H1 (cell line): Measurements from ENCODE around the gene SLC30A9. TPM values are rescaled to one million over a fixed set of nuclear protein-coding genes. Genes with fewer than 3 reads are reported as not detected.

Source experiments
- CTCF ChIA-PET: fragments of 300-600 bp; sonication (Branson Sonifier 250); formaldehyde crosslinking; loops from one replicate; lab custom pipeline; 2021; ENCODE audit not compliant: partially characterized antibody; lab: Charles Lee
- POLR2A ChIA-PET: fragments of 300-600 bp; sonication (Branson Sonifier 250); formaldehyde crosslinking; loops from one replicate; lab custom pipeline; 2021; ENCODE audit warnings: inconsistent platforms; ENCODE audit not compliant: partially characterized antibody; lab: Charles Lee
- DNase-seq, 2 experiments: peaks; one replicate each; pipeline versions ENCODE4 v3.0.0 to v3.0.0-alpha.2; 2010 to 2022; ENCODE audit warnings: low spot score in 2 of 2, low read depth in 1 of 2, mixed read lengths in 1 of 2
- FAIRE-seq: peaks from 2 replicates; lab custom pipeline; 2011; peaks lifted over from hg19 to GRCh38; lab: Jason Lieb, UNC
- H2AFZ ChIP-seq: 2 replicates; pipeline ENCODE4 v1.8.1; 2012; ENCODE audit warnings: low read length, inconsistent platforms
- H2AK5ac ChIP-seq: 2 replicates; pipeline ENCODE4 v1.6.1; 2013; ENCODE audit warnings: low read depth, low read length
- H2BK120ac ChIP-seq: replicated peaks from 2 replicates; pipeline ENCODE3; 2013; ENCODE audit warnings: low read depth, low read length, inconsistent platforms
- H2BK12ac ChIP-seq: 2 replicates; pipeline ENCODE4 v1.6.1; 2013; ENCODE audit warnings: low read depth, low read length
- H2BK15ac ChIP-seq: 2 replicates; pipeline ENCODE4 v1.6.1; 2013; ENCODE audit warnings: low read length
- H2BK20ac ChIP-seq: 2 replicates; pipeline ENCODE4 v1.6.1; 2013; ENCODE audit warnings: low read length
- H2BK5ac ChIP-seq: 2 replicates; pipeline ENCODE4 v1.6.1; 2013; ENCODE audit warnings: low read depth, low read length
- H3K14ac ChIP-seq: 2 replicates; pipeline ENCODE4 v1.6.1; 2013; ENCODE audit warnings: inconsistent platforms; ENCODE audit not compliant: insufficient read length
- H3K18ac ChIP-seq: 2 replicates; pipeline ENCODE4 v1.6.1; 2013; ENCODE audit warnings: low read length; ENCODE audit errors: extremely low read depth
- H3K23ac ChIP-seq: 2 replicates; pipeline ENCODE4 v1.6.1; 2013; ENCODE audit warnings: inconsistent platforms; ENCODE audit not compliant: insufficient read length
- H3K23me2 ChIP-seq: 2 replicates; pipeline ENCODE4 v1.6.1; 2013; ENCODE audit warnings: low read depth, low read length
- H3K27ac ChIP-seq: 2 replicates; pipeline ENCODE4 v1.6.1; 2011; ENCODE audit warnings: low read depth, low read length, inconsistent platforms
- H3K27me3 ChIP-seq, 4 experiments: replicated peaks in 1 of 4; 1 replicate in 1 of 4; 2 replicates in 3 of 4; pipeline versions ENCODE4 v1.6.1 to v1.8.1; 2011 to 2013; ENCODE audit warnings: low read length in 3 of 4, mild to moderate bottlenecking in 3 of 4, inconsistent platforms in 2 of 4, mixed read lengths in 2 of 4, moderate library complexity in 1 of 4; ENCODE audit not compliant: control insufficient read depth in 3 of 4, insufficient read depth in 3 of 4; ENCODE audit errors: extremely low read depth in 1 of 4
- H3K36me3 ChIP-seq, 4 experiments: 2 replicates each; pipeline versions ENCODE4 v1.6.1 to v1.8.1; 2011 to 2013; ENCODE audit warnings: mild to moderate bottlenecking in 4 of 4, low read length in 3 of 4, moderate library complexity in 2 of 4, control low read depth in 1 of 4, inconsistent platforms in 1 of 4; ENCODE audit not compliant: insufficient read depth in 4 of 4, control insufficient read depth in 2 of 4
- H3K4ac ChIP-seq: replicated peaks from 2 replicates; pipeline ENCODE3; 2013; ENCODE audit warnings: low read length, low read depth, mixed read lengths, inconsistent platforms; ENCODE audit not compliant: insufficient read length
- H3K4me1 ChIP-seq, 4 experiments: replicated peaks in 1 of 4; 1 replicate in 1 of 4; 2 replicates in 3 of 4; pipeline versions ENCODE4 v1.6.1 to v1.8.1; 2011 to 2013; ENCODE audit warnings: low read length in 3 of 4, inconsistent platforms in 2 of 4, mixed read lengths in 1 of 4; ENCODE audit not compliant: insufficient read depth in 4 of 4, control insufficient read depth in 3 of 4
- H3K4me2 ChIP-seq, 2 experiments: 2 replicates each; pipeline versions ENCODE4 v1.6.1 to v1.8.1; 2011 to 2013; ENCODE audit warnings: low read depth in 2 of 2, low read length in 2 of 2, control low read depth in 1 of 2, inconsistent platforms in 1 of 2, mild to moderate bottlenecking in 1 of 2; ENCODE audit not compliant: insufficient read depth in 1 of 2
- H3K4me3 ChIP-seq, 4 experiments: fragments of 200-600, 300-600 bp in 1 of 4; sonication (generic), shearing (Covaris generic), sonication (Bioruptor Twin) in 1 of 4; 2 replicates each; pipeline versions ENCODE4 v1.5.1 to v1.8.1; 2011 to 2016; ENCODE audit warnings: low read length in 4 of 4, low read depth in 3 of 4, control low read depth in 2 of 4, inconsistent platforms in 2 of 4, mild to moderate bottlenecking in 2 of 4, mixed read lengths in 1 of 4, moderate library complexity in 1 of 4; ENCODE audit not compliant: insufficient read depth in 2 of 4; ENCODE audit errors: extremely low read depth in 1 of 4
- H3K56ac ChIP-seq: replicated peaks from 2 replicates; pipeline ENCODE3; 2013; ENCODE audit warnings: low read depth, mild to moderate bottlenecking, mixed read lengths, low read length, inconsistent platforms; ENCODE audit not compliant: insufficient read length
- H3K79me1 ChIP-seq: 2 replicates; pipeline ENCODE4 v1.6.1; 2013; ENCODE audit warnings: low read depth, low read length, control low read depth
- H3K79me2 ChIP-seq, 2 experiments: 2 replicates each; pipeline versions ENCODE4 v1.6.1 to v1.8.1; 2012 to 2013; ENCODE audit warnings: low read length in 2 of 2, mild to moderate bottlenecking in 2 of 2, inconsistent platforms in 1 of 2; ENCODE audit not compliant: insufficient read depth in 2 of 2, control insufficient read depth in 1 of 2
- H3K9ac ChIP-seq, 4 experiments: replicated peaks in 1 of 4; 1 replicate in 1 of 4; 2 replicates in 3 of 4; pipeline versions ENCODE4 v1.6.1 to v1.8.1; 2011 to 2013; ENCODE audit warnings: low read depth in 3 of 4, low read length in 3 of 4, control low read depth in 2 of 4, mild to moderate bottlenecking in 2 of 4, moderate library complexity in 2 of 4, inconsistent platforms in 1 of 4; ENCODE audit errors: extremely low read depth in 1 of 4
- H3K9me3 ChIP-seq, 2 experiments: 2 replicates each; pipeline versions ENCODE4 v1.6.1 to v1.8.1; 2012 to 2013; ENCODE audit warnings: mild to moderate bottlenecking in 2 of 2, moderate library complexity in 2 of 2, control low read depth in 1 of 2, inconsistent platforms in 1 of 2, low read depth in 1 of 2, low read length in 1 of 2, mixed read lengths in 1 of 2; ENCODE audit not compliant: insufficient read depth in 2 of 2
- H4K20me1 ChIP-seq, 2 experiments: replicated peaks in 1 of 2; 2 replicates each; pipeline versions ENCODE3 to v1.8.1; 2011 to 2013; ENCODE audit warnings: inconsistent platforms in 2 of 2, low read length in 2 of 2, mild to moderate bottlenecking in 1 of 2; ENCODE audit not compliant: insufficient read depth in 2 of 2, control insufficient read depth in 1 of 2
- H4K5ac ChIP-seq: 2 replicates; pipeline ENCODE4 v1.6.1; 2013; ENCODE audit warnings: low read length, low read depth, mixed read lengths, inconsistent platforms; ENCODE audit not compliant: insufficient read length
- H4K8ac ChIP-seq: 2 replicates; pipeline ENCODE4 v1.8.0; 2013; ENCODE audit warnings: mild to moderate bottlenecking, moderate library complexity, low read length, inconsistent platforms; ENCODE audit not compliant: insufficient read depth; ENCODE audit errors: extremely low read depth
- H4K91ac ChIP-seq: replicated peaks from 2 replicates; pipeline ENCODE3; 2013; ENCODE audit warnings: low read length, mixed read lengths, inconsistent platforms; ENCODE audit not compliant: insufficient read length
- E2F6 ChIP-seq: IDR thresholded peaks from 2 replicates; pipeline ENCODE4 v1.6.1; 2012; ENCODE audit warnings: inconsistent platforms
- JUND ChIP-seq: IDR thresholded peaks from 2 replicates; pipeline ENCODE4 v1.6.1; 2011; ENCODE audit warnings: mild to moderate bottlenecking, improper control_type of control experiment, low read length
- MAX ChIP-seq: IDR thresholded peaks from 2 replicates; pipeline ENCODE4 v1.6.1; 2012; ENCODE audit warnings: inconsistent platforms
- NRF1 ChIP-seq: IDR thresholded peaks from 2 replicates; pipeline ENCODE4 v1.6.1; 2011; ENCODE audit warnings: mild to moderate bottlenecking, low read depth, low read length, improper control_type of control experiment
- RXRA ChIP-seq: IDR thresholded peaks from 2 replicates; pipeline ENCODE4 v1.6.1; 2011; ENCODE audit warnings: low read depth, mild to moderate bottlenecking, low read length, moderate library complexity; ENCODE audit not compliant: insufficient read depth
- SAP30 ChIP-seq: fragments of 300-600 bp; sonication (generic); IDR thresholded peaks from 2 replicates; pipeline ENCODE4 v1.7.1; 2012; ENCODE audit warnings: low read length, moderate library complexity, mild to moderate bottlenecking, inconsistent platforms; ENCODE audit not compliant: insufficient read depth, insufficient replicate concordance
- SIN3A ChIP-seq, 2 experiments: IDR thresholded peaks in 1 of 2; conservative IDR thresholded peaks in 1 of 2; 2 replicates each; pipeline ENCODE4 v1.6.1; 2011 to 2012; ENCODE audit warnings: low read length in 2 of 2, improper control_type of control experiment in 1 of 2, low read depth in 1 of 2, mild to moderate bottlenecking in 1 of 2
- SP1 ChIP-seq: IDR thresholded peaks from 2 replicates; pipeline ENCODE4 v1.6.1; 2011; ENCODE audit warnings: low read depth, low read length
- SRF ChIP-seq: IDR thresholded peaks from 2 replicates; pipeline ENCODE4 v1.6.1; 2011; ENCODE audit warnings: mild to moderate bottlenecking, low read depth, low read length, moderate library complexity
- WGBS, 2 experiments: shearing (Covaris generic) in 1 of 2; methylation state at CpG; one replicate each; pipeline versions ENCODE4 v1.1.6 to v1.1.7; 2013 to 2015; ENCODE audit warnings: low lambda C conversion rate in 2 of 2, mixed read lengths in 2 of 2, inconsistent platforms in 1 of 2, low coverage in 1 of 2, missing lambda C conversion rate in 1 of 2; ENCODE audit not compliant: insufficient replicate concordance in 2 of 2, insufficient coverage in 1 of 2, insufficient read length in 1 of 2; ENCODE audit errors: extremely low coverage in 1 of 2, missing lambda C conversion rate in 1 of 2; 5-methylcytosine and 5-hydroxymethylcytosine counted together
- polyA plus RNA-seq, 7 experiments: library from polyadenylated mRNA; depleted of rRNA in 3 of 7; stranded (reverse) in 5 of 7; unstranded in 2 of 7; fragments of >200 nt in 5 of 7; fragments of 200-250 nt in 2 of 7; gene quantifications; 1 replicate in 5 of 7; 2 replicates in 1 of 7; 4 replicates in 1 of 7; pipeline versions ENCODE4 v1.2.1 to v1.2.3, GENCODE V29; 2011 to 2013; ENCODE audit warnings: missing spikeins in 2 of 7, mixed read lengths in 2 of 7
- total RNA-seq: library from RNA; stranded (reverse); fragmentation: NEBNext Ultra II Directional; extraction: Animal tissue kit (Norgen Biotek cat#: 25700); gene quantifications from 2 replicates; pipeline ENCODE4 v1.2.1, GENCODE V29; 2021

SLC30A9 gene
- total and polyA plus RNA-seq, 2 of the 8 experiments (the other 6 are each of a cell fraction or from before 2014, with no cell fraction given), result 41.2 to 67.2 TPM

DNA sequence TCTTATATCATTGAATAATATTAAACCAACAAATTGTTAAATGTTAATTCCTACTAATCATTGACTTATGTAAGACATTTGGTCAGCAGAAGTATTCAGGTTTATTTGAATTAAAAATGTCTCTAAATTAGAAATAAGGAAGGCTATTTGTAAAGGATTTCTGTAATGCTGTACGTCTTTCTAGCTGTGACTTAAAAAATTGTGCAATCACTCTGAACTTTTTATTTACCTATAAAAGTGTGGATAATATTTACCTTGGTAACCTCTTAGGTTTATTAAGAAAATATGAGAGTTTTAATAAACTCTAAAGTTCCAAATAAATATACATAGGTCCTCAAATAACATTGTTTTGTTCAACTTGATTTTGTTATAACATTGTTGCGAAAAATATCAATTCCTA is 76.9 kb downstream of the SLC30A9 start:
- Histone ChIP-seq H3K23me2 (no peaks in the 10 kb centered on the region), H2BK5ac (no peak overlapping the region), H3K23ac (no peak overlapping the region), H2BK15ac (no peak overlapping the region), H3K9ac (no peak overlapping the region), H2BK20ac (no peak overlapping the region), H3K79me1 (no peaks in the 10 kb centered on the region), H2AFZ (no peak overlapping the region), H4K5ac (no peak overlapping the region), H3K27ac (no peak overlapping the region), H2AK5ac (no peak overlapping the region), H2BK12ac (no peak overlapping the region), H3K4ac (no peak overlapping the region), H3K9me3 (no peaks in the 10 kb centered on the region), H3K56ac (no peak overlapping the region), H3K4me3 (no peak overlapping the region), H4K20me1 (peaks cover 0 to 1% of the 10 kb centered on the region in 2 experiments), H3K79me2 (no peaks in the 10 kb centered on the region), H3K4me2 (no peak overlapping the region), H3K27me3 (no peaks in the 10 kb centered on the region), H4K91ac (no peak overlapping the region), H4K8ac (no peak overlapping the region), H3K36me3 (peaks cover 0 to 29% (median 5%) of the 10 kb centered on the region in 4 experiments; a peak in 4 of 8 replicates), H2BK120ac (no peak overlapping the region), H3K4me1 (no peaks in the 10 kb centered on the region), H3K18ac (no peak overlapping the region), H3K14ac (no peak overlapping the region)
- ChIA-PET POLR2A (no interaction called here), CTCF (interaction anchor here (0.6 kb wide), 1 partner anchor 10 kb away, joined by 3 read pairs; no protein-coding TSS in a partner anchor)
- FAIRE-seq, result no peak
- TF ChIP-seq MAX, result no peak
- no peak for TF ChIP-seq JUND
- TF ChIP-seq NRF1, result no peak
- TF ChIP-seq SAP30, result no peak
- TF ChIP-seq RXRA, result no peak
- no peak for TF ChIP-seq SP1
- no peak for TF ChIP-seq E2F6
- TF ChIP-seq SRF, result no peak
- no peak for TF ChIP-seq SIN3A (conservative IDR thresholded peaks at IDR 0.05 in 1 of 2, IDR thresholded peaks at IDR 0.05 in 1 of 2; ENCODE audit: low read depth in 1 of 2, low read length in 2 of 2)
- WGBS, 2 experiments, result 46% methylated on average over 2 of the region's 2 CpGs; no CpG with 5 or more reads in 1 of the 2 experiments
- no peak for DNase-seq
